Breast epithelium (tissue), 3 donors: Measurements from ENCODE around the gene PDCD1LG2.

Experiments used
- POLR2AphosphoS5 ChIP-seq, 3 donors: sonication (generic); formaldehyde crosslinking; IDR thresholded peaks; one replicate each; pipeline ENCODE4 v1.6.1; 2017; ENCODE audit warnings: antibody characterized with exemption in 3 of 3
- TF ChIP-seq, protein P1 (sequence below), 3 donors: fragments of 450-650 bp; IDR thresholded peaks; one replicate each; pipeline ENCODE4 v1.5.1; 2016 to 2017; ENCODE audit warnings: antibody characterized with exemption in 3 of 3, mild to moderate bottlenecking in 3 of 3, moderate library complexity in 3 of 3

DNA sequence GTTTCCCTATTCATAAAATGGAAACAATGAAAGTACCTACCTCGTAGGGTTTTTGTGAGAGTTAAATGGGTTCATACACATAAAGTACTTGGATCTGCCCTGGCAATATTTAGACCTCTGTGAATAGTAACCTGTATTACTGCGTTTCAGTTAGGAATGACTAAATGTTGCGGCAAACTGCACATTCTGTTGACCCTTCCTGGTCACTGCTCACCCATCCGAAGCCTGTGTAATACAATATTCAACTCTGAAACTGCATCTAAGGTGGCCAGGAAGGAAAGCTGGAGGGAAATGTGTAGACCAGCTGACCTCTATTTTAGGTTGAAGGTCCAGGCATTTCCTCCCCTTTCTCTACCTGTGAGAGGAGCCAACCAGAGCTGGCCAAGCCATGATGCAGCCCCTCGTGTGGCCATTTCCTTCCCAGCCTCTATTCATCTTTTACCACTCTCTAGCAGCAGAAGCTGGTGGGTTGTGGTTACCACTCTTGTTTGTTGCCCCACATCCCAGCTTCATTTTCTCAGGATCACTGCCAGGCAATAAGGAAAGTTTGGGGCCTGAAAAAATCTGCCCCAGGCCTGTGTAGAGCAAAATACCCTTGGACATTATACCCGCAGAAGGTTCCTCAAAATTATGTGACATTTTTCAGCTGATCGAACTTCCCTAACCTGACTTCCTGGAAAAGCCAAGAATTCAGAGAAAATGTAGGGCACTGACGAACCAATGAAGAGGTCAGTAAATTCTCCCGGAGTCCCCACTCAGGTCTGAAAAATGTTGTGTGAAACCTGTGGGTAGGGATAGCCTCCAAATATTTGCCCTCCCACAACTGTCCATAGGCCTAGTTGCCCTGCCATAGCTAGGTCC lies 20.5 kb upstream of the PDCD1LG2 start:
- TF ChIP-seq, protein P1, sequence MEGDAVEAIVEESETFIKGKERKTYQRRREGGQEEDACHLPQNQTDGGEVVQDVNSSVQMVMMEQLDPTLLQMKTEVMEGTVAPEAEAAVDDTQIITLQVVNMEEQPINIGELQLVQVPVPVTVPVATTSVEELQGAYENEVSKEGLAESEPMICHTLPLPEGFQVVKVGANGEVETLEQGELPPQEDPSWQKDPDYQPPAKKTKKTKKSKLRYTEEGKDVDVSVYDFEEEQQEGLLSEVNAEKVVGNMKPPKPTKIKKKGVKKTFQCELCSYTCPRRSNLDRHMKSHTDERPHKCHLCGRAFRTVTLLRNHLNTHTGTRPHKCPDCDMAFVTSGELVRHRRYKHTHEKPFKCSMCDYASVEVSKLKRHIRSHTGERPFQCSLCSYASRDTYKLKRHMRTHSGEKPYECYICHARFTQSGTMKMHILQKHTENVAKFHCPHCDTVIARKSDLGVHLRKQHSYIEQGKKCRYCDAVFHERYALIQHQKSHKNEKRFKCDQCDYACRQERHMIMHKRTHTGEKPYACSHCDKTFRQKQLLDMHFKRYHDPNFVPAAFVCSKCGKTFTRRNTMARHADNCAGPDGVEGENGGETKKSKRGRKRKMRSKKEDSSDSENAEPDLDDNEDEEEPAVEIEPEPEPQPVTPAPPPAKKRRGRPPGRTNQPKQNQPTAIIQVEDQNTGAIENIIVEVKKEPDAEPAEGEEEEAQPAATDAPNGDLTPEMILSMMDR (IDR thresholded peaks at IDR 0.05), result no peak
- no peak for TF ChIP-seq POLR2AphosphoS5 (IDR thresholded peaks at IDR 0.05)
